ENCODE data around the gene VWF. TPM values are rescaled to one million over a fixed set of nuclear protein-coding genes. Genes with fewer than 3 reads are reported as not detected.

The VWF gene
- total and polyA plus RNA-seq, 2 of the 4 experiments (the other 2 are of a cell fraction) = under 0.01 to 0.09 TPM

GRCh38 chr12:5948696-5949095 lies 175.8 kb downstream of the VWF start:
- Histone ChIP-seq H3K4me3 (ENCODE audit: insufficient read depth, low read depth, low read length) (no peak overlapping the region), H3K9me3 (ENCODE audit: control insufficient read depth, insufficient read depth, low read length) (no peaks in the 10 kb centered on the region; the same call in 1 of the 2 replicates), H3K56ac (ENCODE audit: extremely low read depth, insufficient read depth, low read length) (no peak overlapping the region), H3K23ac (ENCODE audit: low read depth, low read length) (no peak overlapping the region), H2AK5ac (ENCODE audit: low read depth, low read length) (no peak overlapping the region), H2AFZ (replicated peaks; ENCODE audit: low read length, poor library complexity) (no peak overlapping the region), H4K91ac (ENCODE audit: insufficient read depth, low read depth, low read length) (no peak overlapping the region), H4K8ac (ENCODE audit: low read depth in 2 of 2, low read length in 2 of 2) (no peak overlapping the region), H2AK9ac (replicated peaks; ENCODE audit: low read depth, low read length, poor library complexity) (no peak overlapping the region), H3K79me1 (ENCODE audit: low read depth in 1 of 2, low read length in 2 of 2) (no peaks in the 10 kb centered on the region), H3K18ac (ENCODE audit: low read depth, low read length) (no peak overlapping the region), H3K4ac (ENCODE audit: low read depth, low read length) (no peak overlapping the region), H3K27me3 (ENCODE audit: control insufficient read depth, insufficient read depth, low read length) (peaks cover 66% of the 10 kb centered on the region), H2BK120ac (ENCODE audit: low read depth, low read length) (no peak overlapping the region), H3K9ac (ENCODE audit: low read depth, low read length) (no peak overlapping the region), H2BK20ac (ENCODE audit: low read depth, low read length) (no peak overlapping the region), H3K4me1 (ENCODE audit: control insufficient read depth, insufficient read depth, low read length) (0 out of 2 replicates have a peak, but pooled peaks cover 2% of the 10 kb centered on the region), H2BK5ac (ENCODE audit: low read depth, low read length, poor library complexity, severe bottlenecking) (no peak overlapping the region), H3K36me3 (ENCODE audit: control insufficient read depth, insufficient read depth, low read length) (no peaks in the 10 kb centered on the region), H2BK15ac (ENCODE audit: low read depth, low read length) (no peak overlapping the region), H4K5ac (ENCODE audit: low read depth, low read length) (no peak overlapping the region), H3K4me2 (ENCODE audit: low read depth, low read length) (no peak overlapping the region), H3K9me1 (ENCODE audit: insufficient read depth, low read length) (0 out of 2 replicates have a peak, but pooled peaks cover 2% of the 10 kb centered on the region), H3K14ac (replicated peaks; ENCODE audit: low read depth, low read length) (no peak overlapping the region), H3K27ac (ENCODE audit: insufficient read depth, low read length) (no peak overlapping the region), H4K20me1 (ENCODE audit: insufficient read depth, low read length) (no peaks in the 10 kb centered on the region)
- BruUV-seq (replicated peaks) = no TSS peak
- ChIA-PET CTCF (no interaction called here), POLR2A (ENCODE audit: unreplicated experiment) (no interaction called here)
- intact Hi-C loops (cut with micrococcal nuclease) = no loop called here
- no peak for DNase-seq
- TF ChIP-seq BHLHE40 (IDR thresholded peaks at IDR 0.05; ENCODE audit: low read depth, low read length) (no peak), NFE2L2 (IDR thresholded peaks at IDR 0.05; ENCODE audit: low read depth, low read length) (no peak), RFX5 (IDR thresholded peaks at IDR 0.05; ENCODE audit: low read depth, low read length) (no peak), FOS (IDR thresholded peaks at IDR 0.05; ENCODE audit: low read depth, low read length) (no peak), CHD1 (IDR thresholded peaks at IDR 0.05; ENCODE audit: low read depth, low read length) (no peak)
- WGBS, 2 experiments (ENCODE audit: extremely low coverage in 2 of 2, insufficient read length in 1 of 2) = 19% methylated on average over 3 of the region's 3 CpGs; no CpG with 5 or more reads in 1 of the 2 experiments
- ATAC-seq (ENCODE audit: low read depth) = no peak
- in situ Hi-C loops (cut with MboI; ENCODE audit: low sequenced_read_pairs) = no loop called here
- dilution Hi-C loops (cut with HindIII; ENCODE audit: low sequenced_read_pairs, unreplicated experiment) = no loop called here

All from IMR-90 (cell line).